ENCODE results near the gene TRIP10.

GRCh38 chr19:6729573-6730152 lies 9.8 kb upstream of the TRIP10 start:
- no peak for TF ChIP-seq POLR2A (IDR thresholded peaks at IDR 0.05)
- TF ChIP-seq CTCF (IDR thresholded peaks at IDR 0.05): no peak

All from heart left ventricle (tissue), 13 donors.